Measurements from ENCODE around the gene PTPRK. TPM values are rescaled to one million over a fixed set of nuclear protein-coding genes. Genes with fewer than 3 reads are reported as not detected.

The PTPRK gene
- total RNA-seq, 1 experiment from 2014 or later: 89.3 TPM

DNA sequence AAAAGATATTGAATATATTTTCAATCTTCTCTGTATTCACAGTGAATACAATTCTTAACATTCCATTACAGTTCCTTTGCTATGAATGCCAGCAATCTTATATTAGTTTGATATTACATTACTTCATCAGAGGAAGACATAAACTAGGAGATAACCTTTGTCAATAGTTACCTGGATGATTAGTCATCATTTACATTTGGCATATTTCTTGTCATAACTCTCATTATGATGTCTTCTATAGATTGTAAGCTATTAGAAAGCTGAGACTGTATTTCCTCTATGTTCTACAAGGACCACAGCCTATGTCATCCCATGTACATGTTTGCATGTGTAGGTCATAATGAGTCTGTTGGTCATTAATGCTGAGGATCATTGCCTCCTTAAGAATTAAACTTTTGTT lies 7.8 kb upstream of the PTPRK start:
- ChIA-PET CTCF (no interaction called here), POLR2A (ENCODE audit: unreplicated experiment) (no interaction called here)
- Histone ChIP-seq H3K9me2 (ENCODE audit: insufficient read depth) (no peaks in the 10 kb centered on the region), H3F3A (ENCODE audit: insufficient read depth, low read depth) (no peaks in the 10 kb centered on the region; the same call in 1 of the 2 replicates), H3K9me3 (ENCODE audit: insufficient read depth, low read depth) (0 out of 2 replicates have a peak, but pooled peaks cover 5% of the 10 kb centered on the region), H3K36me3 (ENCODE audit: low read depth) (no peaks in the 10 kb centered on the region), H3K79me2 (ENCODE audit: low read depth) (no peaks in the 10 kb centered on the region; the same call in 1 of the 2 replicates), H2AFZ (no peak overlapping the region), H4K20me1 (ENCODE audit: insufficient read depth) (no peaks in the 10 kb centered on the region), H3K27me3 (ENCODE audit: insufficient read depth, low read depth) (no peaks in the 10 kb centered on the region), H3K27ac (no peak overlapping the region), H3K4me2 (peak overlapping the region; percentile 20), H3K4me3 (no peak overlapping the region), H3K4me1 (replicated peaks; ENCODE audit: insufficient read depth) (peaks cover 24% of the 10 kb centered on the region)
- intact Hi-C loops (cut with micrococcal nuclease; ENCODE audit: unreplicated experiment): no loop called here
- BruUV-seq (replicated peaks): no TSS peak
- DNase-seq: peak in 1 of 2 experiments; percentile 73
- no peak for TF ChIP-seq EZH2 (IDR thresholded peaks at IDR 0.05; ENCODE audit: low read depth)
- TF ChIP-seq CTCF (conservative IDR thresholded peaks at IDR 0.05): no peak

- H4K20me1 ChIP-seq (ENCODE audit: insufficient read depth): no peaks in the 10 kb centered on the region
- ChIA-PET POLR2A (ENCODE audit: unreplicated experiment) (no interaction called here), CTCF (interaction anchor here (0.5 kb wide), 1 partner anchor 199 kb away, joined by 3 read pairs; no protein-coding TSS in a partner anchor)
- H3K9me3 ChIP-seq (ENCODE audit: insufficient read depth, low read depth): 0 out of 2 replicates have a peak, but pooled peaks cover 5% of the 10 kb centered on the region
- H3K4me2 ChIP-seq: peak overlapping the region; percentile 20
- peak overlapping the region; percentile 15; the same call in 1 of the 2 replicates for H3K27ac ChIP-seq
- peaks cover 3% of the 10 kb centered on the region for H3F3A ChIP-seq (ENCODE audit: insufficient read depth, low read depth)
- DNase-seq: peak in 1 of 2 experiments; percentile 46
- intact Hi-C loops (cut with micrococcal nuclease; ENCODE audit: unreplicated experiment): no loop called here
- H3K79me2 ChIP-seq (ENCODE audit: low read depth): no peaks in the 10 kb centered on the region; the same call in 1 of the 2 replicates
- no TSS peak for BruUV-seq (replicated peaks)
- peaks cover 30% of the 10 kb centered on the region for H3K4me1 ChIP-seq (replicated peaks; ENCODE audit: insufficient read depth)
- H2AFZ ChIP-seq: 0 out of 2 replicates have a peak overlapping the region, but pooled peaks have one; percentile 30
- H3K4me3 ChIP-seq: no peak overlapping the region
- TF ChIP-seq EZH2 (IDR thresholded peaks at IDR 0.05; ENCODE audit: low read depth) (no peak), CTCF (conservative IDR thresholded peaks at IDR 0.05) (no peak)
- no peaks in the 10 kb centered on the region for H3K9me2 ChIP-seq (ENCODE audit: insufficient read depth)
- no peaks in the 10 kb centered on the region for H3K36me3 ChIP-seq (ENCODE audit: low read depth)
- H3K27me3 ChIP-seq (ENCODE audit: insufficient read depth, low read depth): no peaks in the 10 kb centered on the region
Observed at GRCh38 chr6:128527375-128527774, 7.0 kb upstream of the PTPRK start.

GRCh38 chr6:128526152-128526914 lies 5.9 kb upstream of the PTPRK start:
- Histone ChIP-seq H3K9me3 (ENCODE audit: insufficient read depth, low read depth) (0 out of 2 replicates have a peak, but pooled peaks cover 5% of the 10 kb centered on the region), H3K36me3 (ENCODE audit: low read depth) (no peaks in the 10 kb centered on the region), H2AFZ (no peak overlapping the region), H3K4me3 (no peak overlapping the region), H3F3A (ENCODE audit: insufficient read depth, low read depth) (peaks cover 14% of the 10 kb centered on the region), H3K4me1 (replicated peaks; ENCODE audit: insufficient read depth) (peaks cover 41% of the 10 kb centered on the region), H3K4me2 (no peak overlapping the region), H4K20me1 (ENCODE audit: insufficient read depth) (no peaks in the 10 kb centered on the region), H3K27me3 (ENCODE audit: insufficient read depth, low read depth) (no peaks in the 10 kb centered on the region), H3K79me2 (ENCODE audit: low read depth) (no peaks in the 10 kb centered on the region; the same call in 1 of the 2 replicates), H3K9me2 (ENCODE audit: insufficient read depth) (no peaks in the 10 kb centered on the region), H3K27ac (no peak overlapping the region)
- no peak for TF ChIP-seq EZH2 (IDR thresholded peaks at IDR 0.05; ENCODE audit: low read depth)
- no peak for TF ChIP-seq CTCF (conservative IDR thresholded peaks at IDR 0.05)
- no TSS peak for BruUV-seq (replicated peaks)
- DNase-seq: no peak
- intact Hi-C loops (cut with micrococcal nuclease; ENCODE audit: unreplicated experiment): no loop called here
- CTCF ChIA-PET: no interaction called here
- POLR2A ChIA-PET (ENCODE audit: unreplicated experiment): no interaction called here
